Memory B cell (primary cell): ENCODE measurements around the gene SPATA21.

Experiments
- ATAC-seq: fragments of 150-1000 bp; cut with Tn5 transposase; 2 replicates; pipeline ENCODE4 v1.10.0; 2021; ENCODE audit warnings: low read depth, mild to moderate bottlenecking, moderate library complexity
- DNase-seq, 2 donors: peaks; one replicate each; pipeline ENCODE4 v3.0.0; 2022; ENCODE audit warnings: low spot score in 2 of 2
- H3K27ac Mint-ChIP-seq: one replicate; pipeline ENCODE4 v1.8.0; 2022; ENCODE audit warnings: mild to moderate bottlenecking, moderate library complexity, mixed read lengths
- H3K27me3 Mint-ChIP-seq: one replicate; pipeline ENCODE4 v1.8.0; 2022; ENCODE audit warnings: mixed read lengths
- H3K36me3 Mint-ChIP-seq: one replicate; pipeline ENCODE4 v1.8.0; 2022; ENCODE audit warnings: mild to moderate bottlenecking, mixed read lengths
- H3K4me1 Mint-ChIP-seq: one replicate; pipeline ENCODE4 v1.8.0; 2022; ENCODE audit warnings: mixed read lengths
- H3K4me3 Mint-ChIP-seq: one replicate; pipeline ENCODE4 v1.8.0; 2022; ENCODE audit warnings: mild to moderate bottlenecking, moderate library complexity, mixed read lengths
- H3K9me3 Mint-ChIP-seq: one replicate; pipeline ENCODE4 v1.8.0; 2022; ENCODE audit warnings: mixed read lengths

SPATA21 gene

DNA sequence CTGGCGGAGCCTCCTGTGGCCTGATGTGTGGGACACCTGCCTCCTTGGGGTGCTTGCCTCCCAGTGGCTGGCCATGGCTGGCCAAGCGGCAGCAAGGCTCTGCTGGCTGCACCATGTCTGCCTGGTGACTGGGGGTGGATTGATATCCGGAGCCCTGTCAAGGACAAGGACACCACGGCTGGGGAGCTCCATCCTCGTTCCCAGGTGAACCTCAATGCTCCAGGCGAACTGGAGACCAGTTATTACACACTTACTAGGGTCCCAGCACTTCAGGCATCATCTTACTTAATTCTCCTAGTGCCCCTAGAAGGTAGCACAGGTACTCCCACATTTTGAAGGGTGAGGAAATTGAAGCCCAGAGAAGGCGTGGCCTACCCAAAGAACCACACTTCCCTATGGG is 15.2 kb downstream of the SPATA21 start:
- H3K36me3 Mint-ChIP-seq, result no peaks in the 10 kb centered on the region
- H3K27me3 Mint-ChIP-seq, result peaks cover 12% of the 10 kb centered on the region
- no peaks in the 10 kb centered on the region for H3K9me3 Mint-ChIP-seq
- DNase-seq, result no peak
- peaks cover 17% of the 10 kb centered on the region for H3K4me1 Mint-ChIP-seq
- H3K27ac Mint-ChIP-seq, result no peak overlapping the region
- no peak for ATAC-seq
- no peak overlapping the region for H3K4me3 Mint-ChIP-seq

GRCh38 chr1:16421201-16421600 is 16.0 kb downstream of the SPATA21 start:
- no peak for DNase-seq
- ATAC-seq, result peak; percentile 2
- Mint-ChIP-seq H3K4me3 (peak overlapping the region; percentile 74), H3K27ac (peak overlapping the region; percentile 60), H3K9me3 (no peaks in the 10 kb centered on the region), H3K4me1 (peaks cover 17% of the 10 kb centered on the region), H3K36me3 (no peaks in the 10 kb centered on the region), H3K27me3 (peaks cover 12% of the 10 kb centered on the region)

DNA sequence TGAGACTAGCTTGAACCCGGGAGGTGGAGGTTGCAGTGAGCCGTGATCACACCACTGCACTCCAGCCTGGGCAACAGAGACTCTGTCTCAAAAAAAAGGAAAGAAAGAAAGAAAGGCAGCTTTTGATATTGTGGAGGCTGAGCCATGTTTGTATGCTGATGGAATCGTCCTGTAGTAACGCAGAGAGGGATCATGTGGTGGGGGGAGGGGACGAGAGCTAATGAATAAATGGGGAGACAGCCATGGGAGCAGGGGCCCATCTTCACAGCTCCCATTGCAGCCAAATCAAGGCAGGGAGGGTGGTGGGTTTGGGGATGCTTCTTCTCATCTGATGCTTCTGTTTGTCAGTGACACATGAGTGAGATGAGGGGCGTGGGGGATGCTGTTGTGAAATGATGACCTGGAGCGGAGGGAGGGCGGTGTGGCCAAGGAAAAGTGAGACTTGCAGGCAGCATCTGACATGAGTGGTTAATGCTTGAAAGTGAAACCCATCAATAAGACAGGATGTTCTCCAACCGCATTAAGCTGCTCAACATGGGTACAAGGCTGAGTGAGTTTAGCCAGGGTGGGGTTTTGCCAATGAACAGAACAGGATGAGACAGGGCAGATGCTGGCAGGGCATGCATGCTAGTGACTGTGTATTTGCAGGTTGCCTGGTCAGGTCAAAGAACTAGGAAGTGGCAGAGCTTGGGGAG is 16.7 kb downstream of the SPATA21 start:
- peaks cover 17% of the 10 kb centered on the region for H3K4me1 Mint-ChIP-seq
- H3K9me3 Mint-ChIP-seq, result no peaks in the 10 kb centered on the region
- DNase-seq (peak; percentile 39 to 42), ATAC-seq (peak; percentile 98)
- H3K4me3 Mint-ChIP-seq, result peak overlapping the region; percentile 74
- H3K27me3 Mint-ChIP-seq, result peaks cover 14% of the 10 kb centered on the region
- H3K27ac Mint-ChIP-seq, result peak overlapping the region; percentile 60
- no peaks in the 10 kb centered on the region for H3K36me3 Mint-ChIP-seq

DNA sequence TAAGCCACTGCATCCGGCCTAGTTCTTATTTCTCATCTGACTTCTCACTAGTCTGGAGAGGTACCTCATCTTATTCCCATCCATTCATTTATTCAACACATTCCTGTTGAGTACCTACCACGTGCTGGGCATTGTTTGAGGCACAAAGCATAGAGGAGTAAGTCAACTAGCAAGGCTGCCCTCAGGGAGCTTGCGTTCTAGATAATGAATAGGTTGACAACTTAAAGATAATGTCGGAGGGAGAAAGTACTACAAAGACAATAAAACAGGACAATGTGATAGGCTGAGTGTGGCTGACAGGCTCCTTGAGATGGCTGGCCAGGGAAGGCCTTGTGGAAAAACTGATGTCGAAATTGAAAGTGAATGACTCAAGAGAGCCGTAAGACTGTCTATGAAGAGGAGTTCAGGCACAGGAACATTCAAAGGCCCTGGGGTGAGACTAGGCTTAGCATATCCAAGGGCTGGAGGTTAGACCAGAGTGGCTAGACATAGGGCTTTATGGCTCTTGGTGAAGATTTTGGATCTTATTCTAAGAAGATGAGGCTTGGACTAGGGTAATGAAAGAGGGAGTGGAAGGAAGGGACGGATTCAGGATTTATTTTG is 18.3 kb downstream of the SPATA21 start:
- Mint-ChIP-seq H3K4me3 (no peak overlapping the region), H3K27me3 (peaks cover 14% of the 10 kb centered on the region), H3K9me3 (no peaks in the 10 kb centered on the region), H3K27ac (no peak overlapping the region), H3K4me1 (peaks cover 17% of the 10 kb centered on the region), H3K36me3 (no peaks in the 10 kb centered on the region)
- no peak for ATAC-seq
- DNase-seq, result no peak

DNA sequence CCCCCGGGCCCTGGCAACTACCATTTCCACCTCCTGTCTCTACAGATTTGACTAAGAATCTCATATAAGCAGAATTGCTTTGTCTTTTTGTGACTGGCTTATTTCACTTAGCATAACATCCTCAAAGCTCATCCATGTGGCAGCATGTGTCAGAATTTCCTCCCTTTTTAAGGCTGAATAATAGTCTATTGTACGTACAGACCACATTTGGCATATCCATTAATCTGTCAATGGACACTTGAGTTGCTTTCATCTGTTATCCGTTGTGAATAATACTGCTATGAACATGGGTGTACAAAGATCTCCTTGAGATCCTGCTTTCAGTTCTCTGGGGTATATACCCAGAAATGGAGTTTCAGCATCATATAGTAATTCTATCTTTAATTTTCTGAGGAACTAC is 24.0 kb downstream of the SPATA21 start:
- no peak overlapping the region for H3K27ac Mint-ChIP-seq
- H3K4me1 Mint-ChIP-seq, result no peaks in the 10 kb centered on the region
- H3K9me3 Mint-ChIP-seq, result no peaks in the 10 kb centered on the region
- H3K36me3 Mint-ChIP-seq, result no peaks in the 10 kb centered on the region
- peaks cover 5% of the 10 kb centered on the region for H3K27me3 Mint-ChIP-seq
- H3K4me3 Mint-ChIP-seq, result no peak overlapping the region
- DNase-seq (no peak), ATAC-seq (no peak)

DNA sequence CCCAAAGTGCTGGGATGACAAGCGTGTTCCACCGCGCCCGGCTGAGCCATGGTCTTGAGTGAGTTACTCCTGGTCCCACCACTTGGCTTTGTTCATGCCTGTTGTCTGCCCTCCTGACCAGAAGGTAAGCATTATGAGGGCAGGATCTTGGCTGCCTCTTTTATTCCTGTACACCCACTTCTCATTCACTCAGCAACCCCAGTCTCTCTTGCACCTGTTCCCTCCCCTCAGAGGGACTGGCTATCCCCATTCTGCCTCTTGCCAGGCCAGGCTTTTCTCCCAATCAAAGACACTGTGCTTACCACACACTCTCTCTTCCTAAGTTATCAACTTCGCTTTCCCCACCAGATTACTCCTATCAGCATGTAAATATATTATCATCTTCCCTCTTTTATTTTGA is 26.4 kb downstream of the SPATA21 start:
- DNase-seq (no peak), ATAC-seq (no peak)
- H3K27me3 Mint-ChIP-seq, result peaks cover 5% of the 10 kb centered on the region
- H3K4me3 Mint-ChIP-seq, result no peak overlapping the region
- H3K9me3 Mint-ChIP-seq, result no peaks in the 10 kb centered on the region
- H3K36me3 Mint-ChIP-seq, result no peaks in the 10 kb centered on the region
- H3K4me1 Mint-ChIP-seq, result no peaks in the 10 kb centered on the region
- no peak overlapping the region for H3K27ac Mint-ChIP-seq

DNA sequence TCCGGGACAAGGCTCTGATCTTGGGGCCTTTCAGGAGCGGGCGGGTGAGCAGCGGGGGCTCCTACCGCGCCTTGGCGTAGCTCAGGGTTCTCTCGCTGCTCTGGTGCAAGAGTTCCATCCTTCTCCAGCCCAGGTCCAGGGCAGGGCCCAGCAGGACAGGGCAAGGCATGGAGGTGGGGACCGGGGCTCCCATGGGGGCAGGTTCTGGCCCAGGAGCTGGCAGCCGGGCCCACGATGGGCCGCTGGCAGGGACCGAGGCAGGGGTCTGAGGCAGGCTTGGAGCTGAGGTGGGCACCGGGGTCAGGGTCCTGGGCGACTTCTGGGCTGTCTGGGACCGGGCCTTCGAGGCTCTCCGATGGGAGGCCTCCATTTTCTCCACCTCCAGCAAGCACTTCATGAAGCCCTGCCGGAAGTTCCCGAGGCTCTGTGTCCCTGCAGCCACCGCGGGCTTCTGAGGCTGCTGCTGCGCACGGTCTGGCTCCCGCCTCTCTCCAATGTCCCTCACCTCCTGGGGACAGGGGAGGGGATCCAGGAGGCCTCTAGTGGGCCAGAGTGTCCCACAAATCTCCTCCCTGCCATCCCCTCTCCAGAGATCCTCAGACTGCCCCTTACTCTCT is 27.6 kb downstream of the SPATA21 start:
- H3K4me1 Mint-ChIP-seq, result no peaks in the 10 kb centered on the region
- ATAC-seq (no peak), DNase-seq (no peak)
- no peak overlapping the region for H3K27ac Mint-ChIP-seq
- no peaks in the 10 kb centered on the region for H3K36me3 Mint-ChIP-seq
- H3K27me3 Mint-ChIP-seq, result peaks cover 5% of the 10 kb centered on the region
- H3K4me3 Mint-ChIP-seq, result no peak overlapping the region
- H3K9me3 Mint-ChIP-seq, result no peaks in the 10 kb centered on the region

DNA sequence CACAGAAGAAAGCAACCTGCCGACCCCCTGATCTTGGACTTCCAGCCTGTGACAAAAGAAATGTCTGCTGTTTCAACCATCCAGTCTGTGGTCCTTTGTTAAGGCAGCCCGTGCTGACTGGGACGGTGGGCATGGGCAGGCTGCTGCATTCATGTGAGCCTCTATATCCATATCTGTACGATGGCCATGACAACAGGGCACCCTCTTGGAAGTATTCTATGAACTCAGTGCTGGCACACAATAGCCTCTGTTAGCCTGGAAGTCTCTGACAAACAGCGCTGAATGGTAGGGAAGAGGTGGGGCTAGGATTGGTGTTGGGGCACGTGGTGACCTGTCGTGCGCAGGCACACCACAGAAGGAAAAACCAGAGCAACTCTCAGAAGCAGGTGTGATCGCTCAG is 30.4 kb downstream of the SPATA21 start:
- H3K4me3 Mint-ChIP-seq, result no peak overlapping the region
- no peaks in the 10 kb centered on the region for H3K4me1 Mint-ChIP-seq
- no peak overlapping the region for H3K27ac Mint-ChIP-seq
- peaks cover 3% of the 10 kb centered on the region for H3K27me3 Mint-ChIP-seq
- no peaks in the 10 kb centered on the region for H3K36me3 Mint-ChIP-seq
- H3K9me3 Mint-ChIP-seq, result no peaks in the 10 kb centered on the region
- ATAC-seq (no peak), DNase-seq (no peak)

GRCh38 chr1:16405441-16405840 is 31.8 kb downstream of the SPATA21 start:
- Mint-ChIP-seq H3K27ac (no peak overlapping the region), H3K4me3 (no peak overlapping the region), H3K9me3 (no peaks in the 10 kb centered on the region), H3K4me1 (no peaks in the 10 kb centered on the region), H3K27me3 (peaks cover 2% of the 10 kb centered on the region), H3K36me3 (no peaks in the 10 kb centered on the region)
- ATAC-seq (no peak), DNase-seq (no peak)

DNA sequence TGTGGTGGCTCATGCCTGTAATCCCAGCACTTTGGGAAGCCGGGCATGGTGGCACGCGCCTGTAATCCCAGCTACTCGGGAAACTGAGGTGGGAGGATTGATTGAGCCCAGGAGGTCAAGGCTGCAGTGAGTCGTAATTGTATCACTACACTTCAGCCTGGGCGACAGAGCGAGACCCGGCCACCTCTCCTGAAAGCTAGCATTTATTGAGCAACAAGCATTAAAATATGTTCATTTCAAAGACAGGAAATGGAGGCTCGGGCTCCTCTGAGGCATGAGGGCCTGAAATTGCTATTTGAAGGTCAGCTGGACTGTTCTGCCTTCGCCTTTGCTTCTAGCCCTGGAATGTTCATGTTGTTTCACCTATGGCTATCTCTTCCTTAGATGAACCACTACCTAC is 34.5 kb downstream of the SPATA21 start:
- Mint-ChIP-seq H3K27me3 (peaks cover 2% of the 10 kb centered on the region), H3K9me3 (no peaks in the 10 kb centered on the region), H3K4me3 (no peak overlapping the region), H3K27ac (no peak overlapping the region), H3K4me1 (no peaks in the 10 kb centered on the region), H3K36me3 (peaks cover 6% of the 10 kb centered on the region)
- DNase-seq (no peak), ATAC-seq (no peak)

- ATAC-seq, result no peak
- no peaks in the 10 kb centered on the region for H3K4me1 Mint-ChIP-seq
- H3K36me3 Mint-ChIP-seq, result peaks cover 12% of the 10 kb centered on the region
- no peaks in the 10 kb centered on the region for H3K9me3 Mint-ChIP-seq
- H3K27me3 Mint-ChIP-seq, result no peaks in the 10 kb centered on the region
- no peak for DNase-seq
- H3K4me3 Mint-ChIP-seq, result no peak overlapping the region
- peak overlapping the region; percentile 60 for H3K27ac Mint-ChIP-seq
Measured at GRCh38 chr1:16398371-16398953, 38.8 kb downstream of the SPATA21 start.

- H3K36me3 Mint-ChIP-seq, result peaks cover 23% of the 10 kb centered on the region
- no peaks in the 10 kb centered on the region for H3K27me3 Mint-ChIP-seq
- ATAC-seq (no peak), DNase-seq (no peak)
- no peak overlapping the region for H3K4me3 Mint-ChIP-seq
- H3K4me1 Mint-ChIP-seq, result peaks cover 8% of the 10 kb centered on the region
- H3K9me3 Mint-ChIP-seq, result no peaks in the 10 kb centered on the region
- H3K27ac Mint-ChIP-seq, result peak overlapping the region; percentile 55
Measured at GRCh38 chr1:16397120-16397519, 40.1 kb downstream of the SPATA21 start.

DNA sequence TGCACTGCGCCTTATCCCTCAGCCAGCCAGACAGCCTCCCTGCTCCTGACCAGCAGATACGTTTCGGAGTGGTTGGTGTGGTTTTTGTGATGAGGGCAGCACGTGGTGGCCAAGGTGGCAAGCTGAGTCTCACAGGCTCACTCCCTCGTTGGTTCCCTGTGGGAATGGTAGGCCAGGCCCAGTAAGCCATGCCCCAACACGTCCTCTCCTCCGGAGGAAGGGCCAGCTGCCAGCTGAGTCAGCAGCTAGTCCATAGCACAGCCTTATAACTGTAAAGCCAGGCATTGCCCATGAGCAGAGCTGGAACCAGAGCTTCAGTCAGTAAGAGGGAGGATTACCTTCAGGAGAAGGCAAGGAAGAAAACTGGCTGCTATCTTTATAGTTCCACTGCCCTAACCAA is 40.6 kb downstream of the SPATA21 start:
- DNase-seq (no peak), ATAC-seq (no peak)
- Mint-ChIP-seq H3K4me3 (no peak overlapping the region), H3K36me3 (peaks cover 24% of the 10 kb centered on the region), H3K27me3 (no peaks in the 10 kb centered on the region), H3K9me3 (no peaks in the 10 kb centered on the region), H3K27ac (peak overlapping the region; percentile 55), H3K4me1 (peaks cover 9% of the 10 kb centered on the region)

GRCh38 chr1:16394977-16395376 is 42.2 kb downstream of the SPATA21 start:
- Mint-ChIP-seq H3K4me3 (no peak overlapping the region), H3K27me3 (no peaks in the 10 kb centered on the region), H3K9me3 (no peaks in the 10 kb centered on the region), H3K4me1 (peaks cover 20% of the 10 kb centered on the region), H3K36me3 (peaks cover 26% of the 10 kb centered on the region), H3K27ac (no peak overlapping the region)
- ATAC-seq, result no peak
- no peak for DNase-seq
